Lower leg skin (tissue), 3 donors: ENCODE results near the gene GABBR2.

Experiments
- CTCF ChIP-seq, 3 donors: fragments of 450-650 bp; IDR thresholded peaks; one replicate each; pipeline ENCODE4 v1.5.1; 2016; ENCODE audit warnings: antibody characterized with exemption in 3 of 3, mild to moderate bottlenecking in 3 of 3, moderate library complexity in 2 of 3
- POLR2A ChIP-seq, 2 donors: fragments of 450-650 bp; IDR thresholded peaks; one replicate each; pipeline ENCODE4 v1.6.1; 2016 to 2017; ENCODE audit warnings: antibody characterized with exemption in 2 of 2, mild to moderate bottlenecking in 1 of 2, moderate library complexity in 1 of 2

- TF ChIP-seq CTCF (IDR thresholded peaks at IDR 0.05) (no peak), POLR2A (IDR thresholded peaks at IDR 0.05) (no peak)
Observed at GRCh38 chr9:98625728-98626127, 83.0 kb downstream of the GABBR2 start.
